ENCODE results near the gene COX15.
"Not testable (repeated sequence)": the region's sequence is repeated elsewhere in the genome, so short reads cannot be mapped to it uniquely, and the experiment has no call there.

Gene COX15

GRCh38 chr10:99742254-99742653 is 10.3 kb upstream of the COX15 start:
- H3K4me3 ChIP-seq (ENCODE audit: low read depth, low read length), result no peak overlapping the region
- DNase-seq (ENCODE audit: low read depth), result no peak
- TF ChIP-seq CTCF (IDR thresholded peaks at IDR 0.05; ENCODE audit: low read depth, low read length, missing control alignments), result no peak

- DNase-seq (ENCODE audit: low read depth), result no peak
- TF ChIP-seq CTCF (IDR thresholded peaks at IDR 0.05; ENCODE audit: low read depth, low read length, missing control alignments), result no peak
- H3K4me3 ChIP-seq (ENCODE audit: low read depth, low read length), result no peak overlapping the region
Measured at GRCh38 chr10:99740933-99741559, 9.1 kb upstream of the COX15 start.

GRCh38 chr10:99740260-99740659 is 8.3 kb upstream of the COX15 start:
- no peak for DNase-seq (ENCODE audit: low read depth)
- no peak overlapping the region for H3K4me3 ChIP-seq (ENCODE audit: low read depth, low read length)
- no peak for TF ChIP-seq CTCF (IDR thresholded peaks at IDR 0.05; ENCODE audit: low read depth, low read length, missing control alignments)

- H3K4me3 ChIP-seq (ENCODE audit: low read depth, low read length); DNase-seq (ENCODE audit: low read depth): not testable (repeated sequence)
Measured at GRCh38 chr10:99734111-99734510, 2.2 kb upstream of the COX15 start.

- no peak for TF ChIP-seq CTCF (IDR thresholded peaks at IDR 0.05; ENCODE audit: low read depth, low read length, missing control alignments)
- peak overlapping the region; percentile 81; the same call in 1 of the 2 replicates for H3K4me3 ChIP-seq (ENCODE audit: low read depth, low read length)
- no peak for DNase-seq (ENCODE audit: low read depth)
Measured at GRCh38 chr10:99733366-99733765, 1.4 kb upstream of the COX15 start.

- no peak for DNase-seq (ENCODE audit: low read depth)
- TF ChIP-seq CTCF (IDR thresholded peaks at IDR 0.05; ENCODE audit: low read depth, low read length, missing control alignments), result peak; percentile 38
- H3K4me3 ChIP-seq (ENCODE audit: low read depth, low read length), result peak overlapping the region; percentile 81
Measured at GRCh38 chr10:99731306-99732032, 458 bp downstream of the COX15 start.

- no peak overlapping the region for H3K4me3 ChIP-seq (ENCODE audit: low read depth, low read length)
- DNase-seq (ENCODE audit: low read depth), result no peak
- no peak for TF ChIP-seq CTCF (IDR thresholded peaks at IDR 0.05; ENCODE audit: low read depth, low read length, missing control alignments)
Measured at GRCh38 chr10:99730026-99730425, 1.9 kb downstream of the COX15 start.

Measured in GM12864 (cell line).